K562 (cell line): ENCODE measurements around the gene CLASP1. TPM values are rescaled to one million over a fixed set of nuclear protein-coding genes. Genes with fewer than 3 reads are reported as not detected.
A peak's percentile ranks its signal among the peaks of the same experiment; 100 is the strongest.

Source experiments
- ATAC-seq: fragments of 200-7000 bp; cut with Tn5 transposase; 3 replicates; pipeline ENCODE4 v1.9.1; 2020; ENCODE audit warnings: moderate library complexity
- BruUV-seq: library from RNA; stranded (reverse); fragments of 400-500 nt; replicated peaks from 2 replicates; lab custom pipeline; 2021; lab: Mats Ljungman, UMichigan
- CTCF ChIA-PET: fragments of 300-600 bp; formaldehyde crosslinking; extraction: SDS; loops from one replicate; lab custom pipeline; 2021; ENCODE audit warnings: low intra/inter-chr PET ratio; lab: Yijun Ruan, JAX
- POLR2A ChIA-PET: fragments of 300-600, 350-650 bp; sonication (Branson Sonifier 250); formaldehyde crosslinking; extraction: SDS; loops from one replicate; lab custom pipeline; 2021; ENCODE audit warnings: antibody characterized with exemption, inconsistent platforms; lab: Yijun Ruan, JAX
- DNase-seq, 4 experiments: peaks; one replicate each; pipeline versions ENCODE4 v3.0.0 to v3.0.0-alpha.2; 2011 to 2018; ENCODE audit warnings: low spot score in 3 of 4, mixed read lengths in 3 of 4; ENCODE audit errors: extremely low read depth in 1 of 4
- FAIRE-seq: peaks from 2 replicates; lab custom pipeline; 2011; peaks lifted over from hg19 to GRCh38; lab: Jason Lieb, UNC
- H2AFZ ChIP-seq: 2 replicates; pipeline ENCODE4 v1.6.0; 2011; ENCODE audit warnings: low read depth, low read length, control low read depth, inconsistent platforms
- H3K27ac ChIP-seq: fragments of 200-600 bp; 3 replicates; pipeline ENCODE4 v1.8.0; 2011; ENCODE audit warnings: low read depth, mild to moderate bottlenecking, control low read depth, inconsistent platforms, low read length, moderate library complexity, mixed read lengths; ENCODE audit errors: extremely low read depth
- H3K27me3 ChIP-seq, 2 experiments: fragments of 300-600 bp in 1 of 2; 2 replicates in 1 of 2; 3 replicates in 1 of 2; pipeline versions ENCODE4 v1.6.0 to v1.8.0; 2011; ENCODE audit warnings: inconsistent platforms in 2 of 2, low read length in 2 of 2, mild to moderate bottlenecking in 1 of 2, mixed read lengths in 1 of 2, moderate library complexity in 1 of 2; ENCODE audit not compliant: control insufficient read depth in 2 of 2, insufficient read depth in 2 of 2
- H3K36me3 ChIP-seq: fragments of 300-600 bp; 3 replicates; pipeline ENCODE4 v1.8.0; 2011; ENCODE audit warnings: mild to moderate bottlenecking, low read length, inconsistent platforms; ENCODE audit not compliant: control insufficient read depth, insufficient read depth
- H3K4me1 ChIP-seq, 2 experiments: fragments of 200-600 bp in 1 of 2; replicated peaks in 1 of 2; 2 replicates in 1 of 2; 3 replicates in 1 of 2; pipeline versions ENCODE4 v1.5.1 to v1.8.0; 2011; ENCODE audit warnings: inconsistent platforms in 2 of 2, low read length in 2 of 2, mild to moderate bottlenecking in 1 of 2, mixed read lengths in 1 of 2, moderate library complexity in 1 of 2; ENCODE audit not compliant: control insufficient read depth in 2 of 2, insufficient read depth in 2 of 2
- H3K4me2 ChIP-seq: 2 replicates; pipeline ENCODE4 v1.6.1; 2011; ENCODE audit warnings: low read length, control low read depth, inconsistent platforms, mixed read lengths; ENCODE audit not compliant: insufficient read depth
- H3K4me3 ChIP-seq: fragments of 200-600 bp; sonication (generic), shearing (Covaris generic); 2 replicates; pipeline ENCODE4 v1.5.1; 2016; ENCODE audit warnings: control low read depth, inconsistent platforms
- H3K79me2 ChIP-seq: fragments of 200-600 bp; 3 replicates; pipeline ENCODE4 v1.8.0; 2011; ENCODE audit warnings: low read length, inconsistent platforms; ENCODE audit not compliant: control insufficient read depth, insufficient read depth
- H3K9ac ChIP-seq, 2 experiments: 2 replicates each; pipeline versions ENCODE4 v1.6.0 to v1.6.1; 2011; ENCODE audit warnings: low read depth in 2 of 2, low read length in 2 of 2, control low read depth in 1 of 2, inconsistent platforms in 1 of 2, mild to moderate bottlenecking in 1 of 2, mixed read lengths in 1 of 2; ENCODE audit not compliant: insufficient read depth in 1 of 2
- H3K9me1 ChIP-seq: one replicate; pipeline ENCODE4 v1.6.0; 2011; ENCODE audit warnings: inconsistent platforms, mild to moderate bottlenecking, low read length, moderate library complexity; ENCODE audit not compliant: control insufficient read depth, insufficient read depth
- H3K9me3 ChIP-seq: replicated peaks from 2 replicates; pipeline ENCODE4 v1.5.1; 2011; ENCODE audit warnings: low read depth, low read length, inconsistent platforms; ENCODE audit not compliant: control insufficient read depth, insufficient read depth
- H4K20me1 ChIP-seq: replicated peaks from 2 replicates; pipeline ENCODE4 v1.6.1; 2011; ENCODE audit warnings: low read length, inconsistent platforms, mixed read lengths; ENCODE audit not compliant: control insufficient read depth, insufficient read depth
- C11orf30 ChIP-seq: fragments of 450-650 bp; IDR thresholded peaks from 2 replicates; pipeline ENCODE4 v1.6.1; 2016; ENCODE audit warnings: low read depth, mild to moderate bottlenecking
- CEBPG ChIP-seq, 3 experiments: fragments of 200-800 bp in 1 of 3; sonication (Bioruptor generic) in 1 of 3; sonication (generic) in 1 of 3; formaldehyde crosslinking in 1 of 3; IDR thresholded peaks in 2 of 3; conservative IDR thresholded peaks in 1 of 3; 2 replicates each; pipeline versions ENCODE4 v1.6.1 to v1.8.0; 2016 to 2022; ENCODE audit warnings: missing compliant biosample characterization in 2 of 3, missing genetic modification characterization in 2 of 3, mild to moderate bottlenecking in 1 of 3, missing genetic modification reagents in 1 of 3
- LEF1 ChIP-seq: fragments of 450-650 bp; IDR thresholded peaks from 2 replicates; pipeline ENCODE4 v1.6.1; 2016; ENCODE audit warnings: mild to moderate bottlenecking
- SMARCA5 ChIP-seq: fragments of 450-650 bp; IDR thresholded peaks from 2 replicates; pipeline ENCODE4 v1.6.1; 2016
- TCF7L2 ChIP-seq: fragments of 150-350 bp; IDR thresholded peaks from 2 replicates; pipeline ENCODE4 v1.6.1; 2016; ENCODE audit warnings: low read depth, mild to moderate bottlenecking, low read length, moderate library complexity
- THRA ChIP-seq: fragments of 450-650 bp; IDR thresholded peaks from 2 replicates; pipeline ENCODE4 v1.6.1; 2017; ENCODE audit warnings: mild to moderate bottlenecking, moderate library complexity
- ZFP30 ChIP-seq: fragments of 250-450 bp; sonication (Bioruptor Pico); IDR thresholded peaks from 2 replicates; pipeline ENCODE4 v1.8.0; 2022; ENCODE audit warnings: moderate library complexity, mild to moderate bottlenecking, inconsistent platforms, borderline replicate concordance
- ZNF316 ChIP-seq: fragments of 450-650 bp; IDR thresholded peaks from 2 replicates; pipeline ENCODE4 v1.6.1; 2016
- WGBS: fragments of 100-300 bp; shearing (Covaris generic); methylation state at CpG from one replicate; pipeline ENCODE4 v1.1.6; 2016; ENCODE audit warnings: low coverage, mixed read lengths; ENCODE audit not compliant: insufficient coverage; ENCODE audit errors: missing lambda C conversion rate; 5-methylcytosine and 5-hydroxymethylcytosine counted together
- in situ Hi-C: fragments of 300-500 bp; cut with MboI; formaldehyde crosslinking; loops from 4 replicates; pipeline ENCODE4 v1.15.0; 2018; ENCODE audit warnings: inconsistent platforms, mixed read lengths
- intact Hi-C: fragments of 100-400 bp; cut with micrococcal nuclease; formaldehyde crosslinking; loops from 2 replicates; pipeline ENCODE4 v1.14.2; 2022
- polyA plus RNA-seq, 8 experiments: library from polyadenylated mRNA; depleted of rRNA in 4 of 8; stranded (reverse) in 5 of 8; unstranded in 3 of 8; fragments of >200 nt; fragmentation: Nextera tagmentation in 2 of 8; fragmentation: Illumina TruSeq in 1 of 8; extraction: Ambion mirVana in 2 of 8; extraction: Trizol in 1 of 8; gene quantifications; 2 replicates each; pipeline versions ENCODE4 v1.2.1 to v1.2.3, GENCODE V29; 2011 to 2014; ENCODE audit warnings: inconsistent platforms in 1 of 8, missing spikeins in 1 of 8
- total RNA-seq, 7 experiments: library from RNA; depleted of rRNA in 6 of 7; stranded (reverse); fragments of >200 nt in 6 of 7; fragmentation: Illumina TruSeq in 2 of 7; extraction: Trizol in 2 of 7; gene quantifications; 2 replicates each; pipeline versions ENCODE4 v1.2.1 to v1.2.3, GENCODE V29; 2011 to 2021; ENCODE audit warnings: low replicate concordance in 1 of 7
- TF ChIP-seq, protein P1 (sequence below): fragments of 250-450 bp; sonication (Bioruptor Pico); IDR thresholded peaks from 2 replicates; pipeline ENCODE4 v1.4.0; 2020; ENCODE audit warnings: mild to moderate bottlenecking, moderate library complexity, borderline replicate concordance
- TF ChIP-seq, protein P2 (sequence below): fragments of 250-450 bp; sonication (Bioruptor Pico); IDR thresholded peaks from 2 replicates; pipeline ENCODE4 v1.8.0; 2021; ENCODE audit warnings: moderate library complexity, mild to moderate bottlenecking, inconsistent platforms

Gene CLASP1
- total and polyA plus RNA-seq, 9 of the 15 experiments (the other 6 are each of a cell fraction or from before 2014, with no cell fraction given), result 1.7 to 40.3 (median 20.7) TPM

GRCh38 chr2:121415727-121416126 is 233.5 kb downstream of the CLASP1 start:
- no peak overlapping the region for H3K27ac ChIP-seq
- ChIA-PET POLR2A (no interaction called here), CTCF (no interaction called here)
- peaks cover 39% of the 10 kb centered on the region for H3K36me3 ChIP-seq
- intact Hi-C loops (no loop called here), in situ Hi-C loops (no loop called here)
- no peaks in the 10 kb centered on the region for H3K79me2 ChIP-seq
- H3K9ac ChIP-seq, result no peak overlapping the region
- no peak for DNase-seq
- no TSS peak for BruUV-seq
- no peak for ATAC-seq
- H3K4me3 ChIP-seq, result no peak overlapping the region
- FAIRE-seq, result no peak
- H3K9me3 ChIP-seq, result no peaks in the 10 kb centered on the region
- H3K4me1 ChIP-seq, result no peaks in the 10 kb centered on the region
- no peaks in the 10 kb centered on the region for H3K27me3 ChIP-seq
- no peak overlapping the region for H3K4me2 ChIP-seq
- H4K20me1 ChIP-seq, result no peaks in the 10 kb centered on the region
- TF ChIP-seq, protein P1, sequence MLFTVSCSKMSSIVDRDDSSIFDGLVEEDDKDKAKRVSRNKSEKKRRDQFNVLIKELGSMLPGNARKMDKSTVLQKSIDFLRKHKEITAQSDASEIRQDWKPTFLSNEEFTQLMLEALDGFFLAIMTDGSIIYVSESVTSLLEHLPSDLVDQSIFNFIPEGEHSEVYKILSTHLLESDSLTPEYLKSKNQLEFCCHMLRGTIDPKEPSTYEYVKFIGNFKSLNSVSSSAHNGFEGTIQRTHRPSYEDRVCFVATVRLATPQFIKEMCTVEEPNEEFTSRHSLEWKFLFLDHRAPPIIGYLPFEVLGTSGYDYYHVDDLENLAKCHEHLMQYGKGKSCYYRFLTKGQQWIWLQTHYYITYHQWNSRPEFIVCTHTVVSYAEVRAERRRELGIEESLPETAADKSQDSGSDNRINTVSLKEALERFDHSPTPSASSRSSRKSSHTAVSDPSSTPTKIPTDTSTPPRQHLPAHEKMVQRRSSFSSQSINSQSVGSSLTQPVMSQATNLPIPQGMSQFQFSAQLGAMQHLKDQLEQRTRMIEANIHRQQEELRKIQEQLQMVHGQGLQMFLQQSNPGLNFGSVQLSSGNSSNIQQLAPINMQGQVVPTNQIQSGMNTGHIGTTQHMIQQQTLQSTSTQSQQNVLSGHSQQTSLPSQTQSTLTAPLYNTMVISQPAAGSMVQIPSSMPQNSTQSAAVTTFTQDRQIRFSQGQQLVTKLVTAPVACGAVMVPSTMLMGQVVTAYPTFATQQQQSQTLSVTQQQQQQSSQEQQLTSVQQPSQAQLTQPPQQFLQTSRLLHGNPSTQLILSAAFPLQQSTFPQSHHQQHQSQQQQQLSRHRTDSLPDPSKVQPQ (CRISPR knock-in tag), result no peak
- TF ChIP-seq ZNF316 (peak; percentile 56), C11orf30 (peak; percentile 23; the same call in 1 of the 2 replicates)
- 83% methylated on average over 1 of the region's 1 CpG for WGBS
- H3K9me1 ChIP-seq, result no peaks in the 10 kb centered on the region
- H2AFZ ChIP-seq, result no peak overlapping the region

GRCh38 chr2:121412349-121412748 is 236.9 kb downstream of the CLASP1 start:
- Histone ChIP-seq H3K9me1 (no peaks in the 10 kb centered on the region), H3K79me2 (no peaks in the 10 kb centered on the region), H3K27ac (no peak overlapping the region), H3K9ac (no peak overlapping the region), H3K9me3 (no peaks in the 10 kb centered on the region), H2AFZ (no peak overlapping the region), H3K4me3 (no peak overlapping the region), H3K36me3 (peaks cover 51% of the 10 kb centered on the region; the same call in 2 of the 3 replicates), H3K4me1 (no peaks in the 10 kb centered on the region), H3K4me2 (no peak overlapping the region), H4K20me1 (no peaks in the 10 kb centered on the region), H3K27me3 (no peaks in the 10 kb centered on the region)
- WGBS, result 53% methylated on average over 1 of the region's 1 CpG
- BruUV-seq, result no TSS peak
- ChIA-PET POLR2A (no interaction called here), CTCF (no interaction called here)
- in situ Hi-C loops (no loop called here), intact Hi-C loops (no loop called here)
- DNase-seq (no peak), ATAC-seq (no peak), FAIRE-seq (no peak)
- TF ChIP-seq ZFP30 (CRISPR knock-in tag) (no peak), TCF7L2 (no peak), LEF1 (no peak), CEBPG (CRISPR knock-in tag; IDR thresholded peaks at IDR 0.05) (no peak), CEBPG (tag; conservative IDR thresholded peaks at IDR 0.05 in 1 of 2, IDR thresholded peaks at IDR 0.05 in 1 of 2) (no peak), SMARCA5 (no peak), THRA (no peak)
- TF ChIP-seq, protein P2, sequence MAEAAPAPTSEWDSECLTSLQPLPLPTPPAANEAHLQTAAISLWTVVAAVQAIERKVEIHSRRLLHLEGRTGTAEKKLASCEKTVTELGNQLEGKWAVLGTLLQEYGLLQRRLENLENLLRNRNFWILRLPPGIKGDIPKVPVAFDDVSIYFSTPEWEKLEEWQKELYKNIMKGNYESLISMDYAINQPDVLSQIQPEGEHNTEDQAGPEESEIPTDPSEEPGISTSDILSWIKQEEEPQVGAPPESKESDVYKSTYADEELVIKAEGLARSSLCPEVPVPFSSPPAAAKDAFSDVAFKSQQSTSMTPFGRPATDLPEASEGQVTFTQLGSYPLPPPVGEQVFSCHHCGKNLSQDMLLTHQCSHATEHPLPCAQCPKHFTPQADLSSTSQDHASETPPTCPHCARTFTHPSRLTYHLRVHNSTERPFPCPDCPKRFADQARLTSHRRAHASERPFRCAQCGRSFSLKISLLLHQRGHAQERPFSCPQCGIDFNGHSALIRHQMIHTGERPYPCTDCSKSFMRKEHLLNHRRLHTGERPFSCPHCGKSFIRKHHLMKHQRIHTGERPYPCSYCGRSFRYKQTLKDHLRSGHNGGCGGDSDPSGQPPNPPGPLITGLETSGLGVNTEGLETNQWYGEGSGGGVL (CRISPR knock-in tag), result no peak
